ENCODE results near the gene GNB1. TPM values are rescaled to one million over a fixed set of nuclear protein-coding genes. Genes with fewer than 3 reads are reported as not detected.

GNB1 gene
- 79.4 and 88.2 TPM in 2 replicates for total RNA-seq

GRCh38 chr1:1890506-1891348 lies at the start of gene GNB1:
Gene GNB1, minus strand, starts transcription at chr1:1891087. Its CDS starts 65,634 bp downstream, at chr1:1825453.

GRCh38 chr1:1918901-1919303 lies 28.0 kb upstream of the GNB1 start, which contains the start of gene TMEM52:
Gene TMEM52, minus strand, starts transcription at chr1:1919279. Its CDS starts 14 bp downstream, at chr1:1919265.

GRCh38 chr1:1914971-1915692 lies 24.2 kb upstream of the GNB1 start, which contains the start of gene CALML6:
Gene CALML6, plus strand, starts transcription at chr1:1915260. Its CDS starts 21 bp downstream, at chr1:1915281.

GRCh38 chr1:1777950-1778662 lies 112.8 kb downstream of the GNB1 start, which contains the start of gene NADK:
Gene NADK, minus strand, starts transcription at chr1:1778470. Its CDS starts 13,064 bp downstream, at chr1:1765406.

Other genes with a start within 250 kb of the GNB1 start
- 7.0 and 9.7 TPM in 2 replicates for gene CDK11B, start 232.1 kb downstream of the GNB1 start, total RNA-seq
- gene SLC35E2B, start 198.3 kb downstream of the GNB1 start, total RNA-seq: 29.0 and 35.9 TPM in 2 replicates
- gene CDK11A, start 166.7 kb downstream of the GNB1 start, total RNA-seq: 9.5 and 11.0 TPM in 2 replicates
- 28.9 and 31.5 TPM in 2 replicates for gene NADK, start 112.6 kb downstream of the GNB1 start, total RNA-seq
- under 0.01 TPM in 1 of 2 replicates, not detected in the other for gene CALML6, start 24.2 kb upstream of the GNB1 start, total RNA-seq
- not detected in 2 replicates for gene TMEM52, start 28.2 kb upstream of the GNB1 start, total RNA-seq
- gene CFAP74, start 112.7 kb upstream of the GNB1 start, total RNA-seq: not detected in 2 replicates
- gene GABRD, start 128.3 kb upstream of the GNB1 start, total RNA-seq: 0.86 and 1.3 TPM in 2 replicates
- gene PRKCZ, start 159.3 kb upstream of the GNB1 start, total RNA-seq: 28.4 and 33.2 TPM in 2 replicates